SH-SY5Y (cell line): Measurements from ENCODE around the gene ARL6.

Source experiments
- GATA2 ChIP-seq: IDR thresholded peaks from 2 replicates; pipeline ENCODE4 v1.6.1; 2011; ENCODE audit warnings: mild to moderate bottlenecking, low read depth, low read length
- GATA3 ChIP-seq: IDR thresholded peaks from 2 replicates; pipeline ENCODE4 v1.6.1; 2011; ENCODE audit warnings: low read depth, mild to moderate bottlenecking, low read length, moderate library complexity

DNA sequence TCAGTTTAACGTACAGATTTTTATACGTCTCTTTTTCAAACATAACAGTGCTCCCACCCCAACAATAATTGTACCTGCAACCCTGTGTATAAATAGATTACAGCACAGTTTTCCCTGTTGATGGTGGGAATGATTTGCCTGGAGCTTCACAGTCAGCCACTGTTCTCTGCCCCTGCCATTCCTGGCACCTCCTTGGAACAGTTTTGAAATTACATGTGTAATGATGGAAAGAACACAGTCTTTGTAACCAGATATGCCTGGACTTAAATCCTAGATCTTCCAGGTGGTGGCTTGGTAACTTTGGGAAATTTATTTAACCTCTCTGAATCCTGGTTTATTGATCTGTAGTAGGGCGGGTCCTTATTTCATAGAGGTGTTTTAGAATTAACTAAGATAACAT is 84.2 kb downstream of the ARL6 start:
- TF ChIP-seq GATA3 (no peak), GATA2 (no peak)
